Endothelial cell of umbilical vein (primary cell): ENCODE results near the gene SPRED2. TPM values are rescaled to one million over a fixed set of nuclear protein-coding genes. Genes with fewer than 3 reads are reported as not detected.

Source experiments
- BruUV-seq: library from RNA; stranded (reverse); fragments of 400-500 nt; replicated peaks from 2 replicates; lab custom pipeline; 2021; lab: Mats Ljungman, UMichigan
- CTCF ChIA-PET: fragments of 300-600, 350-600 bp; sonication (Branson Sonifier 250); formaldehyde crosslinking; loops from one replicate; lab custom pipeline; 2021; ENCODE audit warnings: antibody characterized with exemption, inconsistent platforms; lab: Charles Lee
- POLR2A ChIA-PET: fragments of 300-600, 350-600 bp; sonication (Branson Sonifier 250); formaldehyde crosslinking; loops from one replicate; lab custom pipeline; 2021; ENCODE audit warnings: antibody characterized with exemption, inconsistent platforms; lab: Charles Lee
- DNase-seq: peaks from one replicate; pipeline ENCODE4 v3.0.0-alpha.2; 2011; ENCODE audit warnings: low read depth, low spot score
- FAIRE-seq: peaks from 2 replicates; lab custom pipeline; 2011; peaks lifted over from hg19 to GRCh38; lab: Jason Lieb, UNC
- H2AFZ ChIP-seq: 2 replicates; pipeline ENCODE4 v1.6.0; 2012; ENCODE audit warnings: low read depth, low read length, control low read depth, inconsistent platforms
- H3K27ac ChIP-seq: 2 replicates; pipeline ENCODE4 v1.5.1; 2011; ENCODE audit warnings: low read depth, mild to moderate bottlenecking, control low read depth, low read length, moderate library complexity; ENCODE audit not compliant: insufficient read depth
- H3K27me3 ChIP-seq, 2 experiments: 2 replicates each; pipeline versions ENCODE4 v1.6.0 to v1.6.1; 2011; ENCODE audit warnings: low read length in 2 of 2, mixed read lengths in 1 of 2; ENCODE audit not compliant: control insufficient read depth in 2 of 2, insufficient read depth in 2 of 2
- H3K36me3 ChIP-seq, 2 experiments: 2 replicates in 1 of 2; 3 replicates in 1 of 2; pipeline ENCODE4 v1.5.1; 2011; ENCODE audit warnings: low read length in 2 of 2, mild to moderate bottlenecking in 1 of 2, moderate library complexity in 1 of 2; ENCODE audit not compliant: control insufficient read depth in 2 of 2, insufficient read depth in 2 of 2; ENCODE audit errors: extremely low read depth in 1 of 2
- H3K4me1 ChIP-seq: 3 replicates; pipeline ENCODE4 v1.5.1; 2011; ENCODE audit warnings: mild to moderate bottlenecking, low read length; ENCODE audit not compliant: control insufficient read depth, insufficient read depth; ENCODE audit errors: extremely low read depth
- H3K4me2 ChIP-seq: 2 replicates; pipeline ENCODE4 v1.6.1; 2011; ENCODE audit warnings: low read length, control low read depth, mixed read lengths; ENCODE audit not compliant: insufficient read depth
- H3K4me3 ChIP-seq, 3 experiments: fragments of 200-600 bp in 1 of 3; sonication (generic), shearing (Covaris generic) in 1 of 3; replicated peaks in 1 of 3; 2 replicates each; pipeline ENCODE4 v1.5.1; 2011 to 2016; ENCODE audit warnings: control low read depth in 3 of 3, low read length in 3 of 3, mild to moderate bottlenecking in 2 of 3, inconsistent platforms in 1 of 3, low read depth in 1 of 3, moderate library complexity in 1 of 3; ENCODE audit not compliant: insufficient read depth in 1 of 3
- H3K79me2 ChIP-seq: 2 replicates; pipeline ENCODE4 v1.6.0; 2012; ENCODE audit warnings: low read length, inconsistent platforms; ENCODE audit not compliant: control insufficient read depth, insufficient read depth
- H3K9ac ChIP-seq: replicated peaks from 2 replicates; pipeline ENCODE3; 2011; ENCODE audit warnings: low read length, control low read depth; ENCODE audit not compliant: insufficient read depth; ENCODE audit errors: extremely low read depth
- H3K9me1 ChIP-seq: replicated peaks from 3 replicates; pipeline ENCODE4 v1.6.0; 2011; ENCODE audit warnings: mild to moderate bottlenecking, low read length; ENCODE audit not compliant: control insufficient read depth, insufficient read depth; ENCODE audit errors: extremely low read depth
- H3K9me3 ChIP-seq: replicated peaks from 2 replicates; pipeline ENCODE4 v1.5.1; 2012; ENCODE audit warnings: low read length, inconsistent platforms; ENCODE audit not compliant: control insufficient read depth, insufficient read depth
- H4K20me1 ChIP-seq: replicated peaks from 2 replicates; pipeline ENCODE3; 2011; ENCODE audit warnings: mild to moderate bottlenecking, low read length; ENCODE audit not compliant: control insufficient read depth, insufficient read depth; ENCODE audit errors: extremely low read depth
- CTCF ChIP-seq, 2 donors: IDR thresholded peaks; 1 replicate in 1 of 2; 2 replicates in 1 of 2; pipeline ENCODE4 v1.5.1; 2011; ENCODE audit warnings: low read length in 2 of 2, mild to moderate bottlenecking in 2 of 2, moderate library complexity in 2 of 2, control low read depth in 1 of 2, inconsistent platforms in 1 of 2, low read depth in 1 of 2; ENCODE audit not compliant: insufficient read depth in 1 of 2; ENCODE audit errors: extremely low read depth in 1 of 2
- EZH2 ChIP-seq: IDR thresholded peaks from 2 replicates; pipeline ENCODE4 v1.6.1; 2012; ENCODE audit warnings: borderline replicate concordance, low read depth, mild to moderate bottlenecking, moderate library complexity, low read length, inconsistent platforms; ENCODE audit not compliant: severe bottlenecking
- FOS ChIP-seq: IDR thresholded peaks from 2 replicates; pipeline ENCODE4 v1.6.1; 2011; ENCODE audit warnings: mild to moderate bottlenecking, low read length, moderate library complexity, borderline replicate concordance; ENCODE audit not compliant: insufficient read depth
- GATA2 ChIP-seq: IDR thresholded peaks from 2 replicates; pipeline ENCODE4 v1.7.0; 2011; ENCODE audit warnings: low read depth, mild to moderate bottlenecking, moderate library complexity, mixed read lengths, low read length; ENCODE audit not compliant: insufficient read length, insufficient read depth
- JUN ChIP-seq: IDR thresholded peaks from 2 replicates; pipeline ENCODE4 v1.6.1; 2011; ENCODE audit warnings: borderline replicate concordance, low read depth; ENCODE audit not compliant: insufficient read length, insufficient read depth
- MAX ChIP-seq: IDR thresholded peaks from 2 replicates; pipeline ENCODE4 v1.6.1; 2011; ENCODE audit not compliant: insufficient read depth, insufficient read length
- MYC ChIP-seq: IDR thresholded peaks from one replicate; pipeline ENCODE4 v1.6.1; 2011; ENCODE audit warnings: mild to moderate bottlenecking, low read depth, low read length
- POLR2A ChIP-seq: IDR thresholded peaks from 2 replicates; pipeline ENCODE4 v1.6.1; 2012; ENCODE audit warnings: low read depth, mild to moderate bottlenecking, control low read depth, low read length
- POLR2AphosphoS5 ChIP-seq: IDR thresholded peaks from 2 replicates; pipeline ENCODE4 v1.6.1; 2012; ENCODE audit warnings: low read depth, mild to moderate bottlenecking, control low read depth, low read length, moderate library complexity; ENCODE audit not compliant: insufficient read depth
- dilution Hi-C: fragments of 300-500 bp; cut with MboI; formaldehyde crosslinking; loops from one replicate; pipeline ENCODE4 v1.15.0; 2019; ENCODE audit warnings: low sequenced_read_pairs; ENCODE audit not compliant: extremely low pct_ligation_motif_present
- intact Hi-C: fragments of 100-400 bp; cut with micrococcal nuclease; formaldehyde crosslinking; loops from one replicate; pipeline ENCODE4 v1.10.0; 2022
- polyA plus RNA-seq, 4 experiments: library from polyadenylated mRNA; depleted of rRNA in 3 of 4; stranded (reverse) in 3 of 4; unstranded in 1 of 4; fragments of >200 nt; gene quantifications; 2 replicates each; pipeline versions ENCODE4 v1.2.1 to v1.2.3, GENCODE V29; 2011 to 2012; ENCODE audit warnings: missing spikeins in 1 of 4
- total RNA-seq: library from RNA; stranded (reverse); gene quantifications from 2 replicates; pipeline ENCODE4 v1.2.3, GENCODE V29; 2021

Gene SPRED2
- total and polyA plus RNA-seq, 2 donors (not counting 3 experiments of a cell fraction or from before 2014, with no cell fraction given): 3.6 to 9.6 TPM

DNA sequence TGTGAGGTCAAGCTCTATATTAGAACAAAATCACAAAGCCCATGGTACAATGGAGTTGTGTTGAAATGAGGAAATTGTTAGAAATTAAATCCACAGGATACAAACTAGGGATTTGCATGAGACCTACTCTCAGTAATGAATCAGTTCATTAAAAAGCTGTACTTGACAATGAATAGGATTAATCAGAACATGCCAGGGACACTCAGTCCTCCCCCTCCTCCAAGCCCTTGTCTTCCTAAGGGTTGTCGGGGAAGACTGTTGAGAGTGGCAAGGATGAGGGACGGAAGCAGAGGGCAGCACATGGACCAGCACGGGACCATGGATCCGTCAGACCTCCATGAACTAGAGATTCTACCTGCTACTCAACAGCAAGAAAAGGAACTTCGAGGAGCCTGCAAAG, 39.8 kb downstream of the SPRED2 start:
- H3K27ac ChIP-seq: no peak overlapping the region
- TF ChIP-seq POLR2AphosphoS5 (no peak), CTCF (IDR thresholded peaks at IDR 0.05; ENCODE audit: extremely low read depth in 1 of 2, insufficient read depth in 1 of 2, low read depth in 1 of 2, low read length in 2 of 2) (no peak), JUN (no peak), POLR2A (no peak), MAX (no peak), EZH2 (no peak), GATA2 (no peak), MYC (no peak), FOS (no peak)
- H2AFZ ChIP-seq: no peak overlapping the region
- peaks cover 48 to 63% of the 10 kb centered on the region in 2 experiments for H3K27me3 ChIP-seq
- no peaks in the 10 kb centered on the region for H3K36me3 ChIP-seq
- POLR2A ChIA-PET: no interaction called here
- H3K4me3 ChIP-seq: no peak overlapping the region
- peaks cover 8% of the 10 kb centered on the region for H4K20me1 ChIP-seq
- no peak overlapping the region for H3K4me2 ChIP-seq
- CTCF ChIA-PET: interaction anchor here (1.0 to 1.4 kb wide), 3 partner anchors 9 to 475 kb away, joined by 3 to 4 read pairs (median 4); no protein-coding TSS in a partner anchor
- H3K9ac ChIP-seq: no peak overlapping the region
- intact Hi-C loops: no loop called here
- DNase-seq (no peak), FAIRE-seq (no peak)
- H3K79me2 ChIP-seq: no peaks in the 10 kb centered on the region
- H3K9me3 ChIP-seq: no peaks in the 10 kb centered on the region
- dilution Hi-C loops: no loop called here
- no peaks in the 10 kb centered on the region for H3K4me1 ChIP-seq
- no TSS peak for BruUV-seq
- H3K9me1 ChIP-seq: no peaks in the 10 kb centered on the region
